Activated CD8-positive, alpha-beta memory T cell treated with anti-CD3 and anti-CD28 coated beads, Interleukin-2, amount 50 U/mL, for 48 hours (primary cell): ENCODE measurements around the gene SPINT1.
A peak's percentile ranks its signal among the peaks of the same experiment; 100 is the strongest.
"Not testable (repeated sequence)": the region's sequence is repeated elsewhere in the genome, so short reads cannot be mapped to it uniquely, and the experiment has no call there.

Experiments used
- DNase-seq: peaks from one replicate; pipeline ENCODE4 v3.0.0-alpha.2; 2020

SPINT1 gene

DNA sequence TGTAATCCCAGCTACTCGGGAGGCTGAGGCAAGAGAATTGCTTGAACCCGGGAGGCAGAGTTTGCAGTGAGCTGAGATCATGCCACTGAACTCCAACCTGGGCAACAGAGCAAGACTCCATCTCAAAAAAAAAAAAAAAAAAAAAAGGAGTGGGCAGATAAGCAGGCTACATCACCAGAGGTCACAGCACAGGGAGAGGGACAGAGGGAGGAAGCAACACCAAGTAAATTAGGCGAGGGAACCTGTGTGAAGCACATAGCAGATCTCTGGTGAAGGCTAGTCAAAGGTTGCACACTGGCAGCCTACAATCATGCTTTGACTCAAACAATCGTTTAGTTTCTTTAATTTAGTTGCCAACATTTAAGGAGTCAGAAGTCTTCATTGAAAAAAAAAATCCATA, 17.3 kb downstream of the SPINT1 start:
- not testable (repeated sequence) for DNase-seq

DNA sequence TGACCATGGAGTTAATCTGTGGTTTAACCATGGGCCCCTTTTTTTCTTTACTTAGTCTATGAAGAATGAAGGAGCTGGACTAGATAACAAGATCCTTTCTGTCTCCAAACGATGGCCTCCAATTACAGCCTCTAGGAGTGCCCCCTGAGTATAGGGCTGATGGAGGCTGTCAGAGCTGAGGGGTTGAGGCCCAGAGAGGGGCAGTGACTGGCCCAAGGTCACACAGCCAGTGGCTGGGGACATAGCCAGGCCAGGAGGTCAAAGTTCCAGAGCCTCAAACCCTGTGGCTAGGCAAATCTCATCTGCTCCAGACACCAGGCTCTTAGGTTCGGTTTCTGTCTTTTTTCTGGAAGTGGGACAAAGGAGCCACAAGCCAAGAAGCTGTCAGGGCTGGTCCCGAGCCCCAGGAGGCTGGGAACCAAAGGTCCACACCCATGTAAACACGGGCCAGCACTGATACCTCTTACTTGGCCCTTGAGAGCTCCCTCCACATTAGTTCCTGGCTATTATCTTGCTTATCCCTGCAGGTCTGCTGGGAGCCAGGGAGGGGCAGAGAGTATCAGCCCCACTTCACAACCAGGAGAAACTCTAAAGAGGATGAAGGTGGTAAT, 19.9 kb downstream of the SPINT1 start:
- DNase-seq = no peak

- DNase-seq = no peak
Observed at GRCh38 chr15:40867199-40867598, 23.4 kb downstream of the SPINT1 start.

GRCh38 chr15:40869686-40870085, 25.8 kb downstream of the SPINT1 start:
- DNase-seq = no peak

GRCh38 chr15:40870716-40871115, 26.9 kb downstream of the SPINT1 start:
- DNase-seq = no peak

DNA sequence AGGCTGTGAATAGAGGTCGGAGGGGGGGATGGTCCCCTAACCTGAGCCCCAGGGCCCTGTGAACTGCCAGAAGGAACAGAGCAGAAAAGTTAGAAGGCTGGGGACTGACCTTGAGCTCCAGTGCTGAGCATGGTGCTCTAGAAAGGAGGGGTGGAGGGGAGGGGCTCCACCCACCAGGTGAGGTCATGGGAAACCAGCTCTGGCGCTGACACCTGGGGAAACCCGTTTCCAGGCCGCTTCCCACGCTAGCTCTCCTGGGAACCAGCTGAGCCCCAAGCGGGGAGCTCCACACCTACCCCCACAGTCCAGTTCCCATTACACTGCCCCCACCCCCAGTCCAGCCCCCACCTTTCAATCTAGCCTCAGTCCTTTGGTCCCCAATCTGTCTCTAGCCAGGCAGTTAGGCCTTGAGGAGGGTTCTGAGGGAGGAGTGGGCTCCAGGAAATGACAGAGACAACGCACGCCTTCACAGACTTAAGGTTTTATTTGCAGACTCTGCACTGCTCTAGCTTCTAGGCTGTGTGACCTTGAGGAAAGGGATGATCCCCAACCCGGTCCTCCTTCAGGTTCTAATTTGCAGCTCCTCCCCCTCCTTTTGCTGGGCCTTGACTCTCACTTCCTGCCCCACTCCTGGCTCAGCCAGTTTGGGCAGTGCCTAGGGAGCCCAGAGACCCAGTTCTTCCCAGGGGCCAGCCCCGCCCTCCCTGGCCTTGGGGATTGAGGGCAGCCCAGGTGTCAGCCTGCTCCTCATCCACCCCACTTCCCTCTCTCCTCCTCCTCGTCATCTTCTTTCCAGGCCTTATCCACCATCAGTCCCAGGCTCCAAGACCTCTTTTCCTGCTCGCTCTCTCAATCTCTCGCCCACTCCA, 28.1 kb downstream of the SPINT1 start:
- no peak for DNase-seq

DNA sequence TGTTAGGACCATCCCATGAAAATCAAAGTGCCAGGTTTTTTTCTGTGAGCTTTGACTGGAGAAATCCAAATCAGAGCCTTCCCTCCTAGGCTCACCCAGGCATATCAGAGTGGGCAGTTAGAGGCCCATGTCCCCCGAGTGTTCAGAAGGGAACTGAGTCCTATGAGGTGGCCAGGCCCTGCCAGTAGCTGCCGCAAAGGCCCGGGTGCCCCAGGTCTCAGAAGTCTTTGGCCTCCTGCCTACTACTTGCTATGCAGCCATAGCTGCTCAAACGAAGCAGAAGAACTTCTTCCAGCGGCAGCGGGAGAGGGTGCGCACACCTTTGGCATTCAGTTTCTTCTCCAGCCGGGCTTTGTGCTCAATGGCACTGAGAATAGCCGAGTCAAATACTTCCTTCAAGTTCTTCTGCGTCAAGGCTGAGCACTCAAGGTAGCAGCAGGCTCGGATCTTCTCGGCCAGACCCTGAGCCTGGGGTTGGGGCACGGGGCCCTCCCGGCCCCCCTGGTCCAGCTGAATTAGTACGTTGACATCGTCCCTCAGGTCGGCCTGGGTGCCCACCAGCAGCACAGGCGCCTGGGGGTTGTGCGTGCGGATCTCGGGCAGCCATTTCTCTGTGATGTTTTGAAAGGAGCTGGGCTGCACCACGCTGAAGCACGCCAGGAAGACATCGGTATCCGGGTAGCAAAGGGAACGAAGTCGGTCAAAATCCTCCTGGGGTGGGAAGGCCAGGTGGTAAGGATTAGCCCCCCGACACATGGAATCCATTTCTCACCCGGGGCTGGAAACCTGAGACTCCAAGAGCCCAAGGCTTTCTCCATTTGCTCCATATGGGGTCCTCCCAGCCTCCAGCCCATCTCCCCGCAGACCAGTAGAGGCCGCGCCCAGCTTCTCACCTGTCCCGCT, 29.2 kb downstream of the SPINT1 start:
- no peak for DNase-seq

- DNase-seq = peak; percentile 78
Observed at GRCh38 chr15:40873694-40874561, 30.1 kb downstream of the SPINT1 start, which contains the start of gene RHOV. Gene RHOV, minus strand, starts transcription at chr15:40874234. Its CDS starts 95 bp downstream, at chr15:40874139.

- no peak for DNase-seq
Observed at GRCh38 chr15:40875991-40876730, 32.3 kb downstream of the SPINT1 start.

DNA sequence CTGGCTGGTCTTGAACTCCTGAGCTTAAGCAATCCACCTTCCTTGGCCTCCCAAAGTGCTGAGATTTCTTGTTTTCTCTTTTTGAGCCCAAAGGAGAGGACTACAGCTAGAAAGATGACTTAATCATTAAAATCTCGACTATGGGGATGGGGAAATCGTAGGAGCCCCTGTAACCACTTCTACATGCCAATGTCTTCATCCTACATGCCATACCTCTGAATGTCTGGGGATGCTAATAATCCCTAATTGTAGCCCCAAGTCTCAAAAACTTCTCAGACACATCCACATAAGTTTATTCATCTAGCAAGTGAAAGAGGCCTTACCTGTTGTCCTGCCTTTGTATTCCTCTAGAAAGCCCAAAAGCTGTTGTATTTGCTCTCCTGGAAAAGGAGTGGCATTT, 33.8 kb downstream of the SPINT1 start:
- DNase-seq = no peak

GRCh38 chr15:40878785-40879184, 34.9 kb downstream of the SPINT1 start:
- DNase-seq = no peak

DNA sequence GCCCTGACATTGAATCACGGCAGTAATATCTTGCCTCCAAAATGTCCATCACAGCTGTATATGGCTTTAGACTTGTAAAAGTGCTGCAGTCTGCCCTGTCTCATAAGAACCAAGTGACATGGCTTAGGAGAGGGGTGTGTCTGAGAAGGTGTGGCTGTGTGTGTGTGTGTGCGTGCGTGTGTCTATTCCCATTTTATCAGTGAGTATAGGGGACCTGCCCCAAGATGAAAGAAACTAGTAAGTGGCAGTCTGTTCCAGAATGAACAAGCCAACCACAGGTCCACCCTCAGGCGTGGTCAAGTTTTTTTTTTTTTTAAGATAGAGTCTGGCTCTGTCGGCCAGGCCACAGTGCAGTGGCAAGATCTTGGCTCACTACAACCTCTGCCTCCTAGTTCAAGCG, 35.8 kb downstream of the SPINT1 start:
- no peak for DNase-seq

GRCh38 chr15:40881351-40881750, 37.5 kb downstream of the SPINT1 start:
- no peak for DNase-seq

GRCh38 chr15:40886586-40886985, 42.7 kb downstream of the SPINT1 start:
- no peak for DNase-seq

DNA sequence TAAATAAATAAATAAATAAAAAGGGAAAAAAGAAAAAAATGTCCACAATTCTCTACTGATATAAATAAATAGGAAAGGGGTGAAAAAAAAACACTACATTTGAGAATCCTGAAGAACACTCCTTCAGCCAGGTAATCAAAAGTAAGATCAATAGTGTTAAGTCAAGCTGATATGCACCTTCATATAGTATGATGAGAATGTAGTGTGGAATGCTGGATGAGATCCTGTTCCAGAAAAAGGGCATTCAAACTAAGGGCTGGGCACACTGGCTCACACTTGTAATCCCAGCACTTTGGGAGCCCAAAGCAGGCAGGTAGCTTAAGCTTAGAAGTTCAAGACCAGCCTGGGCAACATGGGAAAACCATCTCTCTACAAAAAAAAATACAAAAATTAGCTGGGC, 45.3 kb downstream of the SPINT1 start:
- no peak for DNase-seq

- DNase-seq = no peak
Observed at GRCh38 chr15:40891138-40891537, 47.3 kb downstream of the SPINT1 start.

DNA sequence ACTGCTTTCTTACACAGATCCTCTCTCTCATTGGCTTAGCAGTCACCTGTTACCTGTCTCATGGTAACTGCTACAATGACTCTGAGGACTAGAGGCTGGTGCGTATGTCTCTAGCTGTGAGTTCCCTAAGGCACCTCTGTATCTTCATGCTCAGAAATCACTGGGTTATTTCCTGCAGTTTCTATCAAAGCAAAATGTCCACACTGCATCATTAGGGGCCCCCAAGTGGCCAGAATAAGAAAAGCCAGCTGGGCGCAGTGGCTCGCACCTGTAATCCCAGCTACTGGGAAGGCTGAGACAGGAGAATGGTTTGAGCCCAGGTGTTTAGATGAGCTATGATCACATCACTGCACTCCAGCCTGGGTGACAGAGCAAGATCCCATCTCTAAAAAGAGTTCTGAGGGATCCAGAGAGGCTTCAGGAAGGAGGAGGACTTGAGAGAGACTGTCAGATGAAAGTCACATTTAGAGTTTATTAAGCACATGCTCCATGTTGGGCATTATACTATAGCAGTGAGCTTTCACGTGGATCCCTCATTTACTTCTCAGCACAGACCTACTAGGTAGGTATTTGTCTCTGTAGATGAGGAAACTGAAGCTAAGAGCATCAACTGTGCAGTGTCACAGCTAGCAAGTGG, 48.1 kb downstream of the SPINT1 start:
- no peak for DNase-seq

- no peak for DNase-seq
Observed at GRCh38 chr15:40892447-40893012, 48.7 kb downstream of the SPINT1 start.

DNA sequence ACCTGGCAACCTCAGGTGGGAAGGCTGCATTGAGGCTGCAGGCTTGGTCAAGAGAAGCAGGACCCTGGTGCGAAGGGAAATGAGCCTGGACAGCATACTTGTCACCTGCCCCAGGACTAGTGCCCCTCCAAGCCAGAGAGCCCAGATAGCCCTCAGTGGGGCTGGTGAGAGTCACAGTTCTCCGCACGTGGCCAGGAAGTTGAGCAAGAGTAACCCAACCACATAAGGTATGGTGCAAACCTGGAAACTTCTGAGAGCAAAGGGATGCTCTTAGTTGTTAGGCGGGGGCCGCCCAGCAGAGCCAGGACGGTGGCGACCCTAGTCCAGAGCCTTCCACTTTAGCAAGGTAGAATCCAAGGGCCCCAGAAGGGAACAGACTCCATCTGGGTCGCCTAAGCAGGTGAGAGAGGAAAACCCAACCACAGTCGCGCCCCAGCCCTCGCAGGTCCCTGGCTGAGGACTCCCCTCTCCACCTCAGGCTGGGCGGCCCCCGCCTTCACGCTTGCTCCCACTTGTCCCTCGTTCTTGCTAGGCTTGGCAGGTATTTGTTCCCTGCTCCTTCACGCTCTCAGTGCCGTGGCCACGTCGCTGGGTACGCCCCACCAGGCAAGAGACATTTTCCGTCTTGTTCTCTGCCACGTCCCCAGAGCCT, 49.3 kb downstream of the SPINT1 start:
- no peak for DNase-seq
